ENCODE results near the gene ERI3.

- TF ChIP-seq CTCF (IDR thresholded peaks at IDR 0.05) (no peak), SIN3A (IDR thresholded peaks at IDR 0.05; ENCODE audit: borderline replicate concordance, insufficient read depth, low read depth, low read length) (no peak), POLR2AphosphoS5 (IDR thresholded peaks at IDR 0.05; ENCODE audit: low read depth, low read length) (peak; percentile 36; the same call in 1 of the 2 replicates)
Observed at GRCh38 chr1:44220001-44220751, 134.9 kb downstream of the ERI3 start.
